ENCODE data around the gene C18orf63.

- no peak for TF ChIP-seq CTCF (conservative IDR thresholded peaks at IDR 0.05; ENCODE audit: low read length)
- TF ChIP-seq EZH2phosphoT487 (IDR thresholded peaks at IDR 0.05; ENCODE audit: borderline replicate concordance, low read depth, low read length) = no peak
Observed at GRCh38 chr18:74291771-74292540, 23.7 kb upstream of the C18orf63 start, which contains the start of gene CYB5A.

All from OCI-LY7 (cell line).